Measurements from ENCODE around the gene RPA1.

Gene RPA1

GRCh38 chr17:1928976-1929375 lies 99.2 kb downstream of the RPA1 start:
- H3K27ac ChIP-seq (ENCODE audit: low read depth, low read length): no peak overlapping the region

DNA sequence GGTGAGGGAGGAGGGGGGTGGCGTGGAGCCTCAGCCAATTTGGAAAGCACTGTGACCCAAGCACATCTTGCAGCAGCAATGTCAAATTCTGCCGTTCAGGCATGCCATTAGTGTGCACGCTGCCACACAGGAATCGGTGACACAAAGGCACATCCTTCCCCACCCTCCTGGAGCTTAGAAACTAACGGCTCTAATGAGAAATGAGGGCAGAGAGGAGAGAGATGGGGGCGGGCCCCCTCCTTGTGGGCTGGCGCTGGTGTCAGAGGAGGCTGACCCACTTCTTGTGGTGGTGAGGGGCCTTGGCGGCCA lies 100.5 kb downstream of the RPA1 start:
- Histone ChIP-seq H3K4me3 (ENCODE audit: insufficient read depth, low read length, poor library complexity, severe bottlenecking) (no peak overlapping the region), H3K9me3 (ENCODE audit: insufficient read depth, low read length) (no peaks in the 10 kb centered on the region), H3K36me3 (ENCODE audit: low read length) (no peaks in the 10 kb centered on the region), H3K4me2 (ENCODE audit: low read depth, low read length, poor library complexity, severe bottlenecking) (no peak overlapping the region), H4K20me1 (ENCODE audit: low read depth, low read length) (no peaks in the 10 kb centered on the region), H3K9ac (ENCODE audit: low read length) (no peak overlapping the region), H3K79me2 (ENCODE audit: insufficient read depth, low read length) (no peaks in the 10 kb centered on the region), H3K27me3 (ENCODE audit: low read length) (no peaks in the 10 kb centered on the region; the same call in 1 of the 2 replicates), H2AFZ (ENCODE audit: low read depth, low read length, severe bottlenecking) (no peak overlapping the region), H3K27ac (ENCODE audit: low read depth, low read length) (no peak overlapping the region), H3K9me2 (replicated peaks; ENCODE audit: insufficient read depth, low read length) (no peaks in the 10 kb centered on the region), H3F3A (ENCODE audit: insufficient read depth) (no peaks in the 10 kb centered on the region)
- TF ChIP-seq CTCF (IDR thresholded peaks at IDR 0.05; ENCODE audit: insufficient read depth, low read length, poor library complexity, severe bottlenecking): no peak
- no peak for TF ChIP-seq EZH2phosphoT487 (conservative IDR thresholded peaks at IDR 0.05; ENCODE audit: low read length)

More at GRCh38 chr17:1928976-1929375, 99.2 kb downstream of the RPA1 start:
- H3K4me3 ChIP-seq (ENCODE audit: insufficient read depth, low read length, poor library complexity, severe bottlenecking): no peak overlapping the region
- H4K20me1 ChIP-seq (ENCODE audit: low read depth, low read length): no peaks in the 10 kb centered on the region
- H3K79me2 ChIP-seq (ENCODE audit: insufficient read depth, low read length): no peaks in the 10 kb centered on the region
- no peak overlapping the region for H3K9ac ChIP-seq (ENCODE audit: low read length)
- no peak overlapping the region for H3K4me2 ChIP-seq (ENCODE audit: low read depth, low read length, poor library complexity, severe bottlenecking)
- TF ChIP-seq EZH2phosphoT487 (conservative IDR thresholded peaks at IDR 0.05; ENCODE audit: low read length): no peak
- TF ChIP-seq CTCF (IDR thresholded peaks at IDR 0.05; ENCODE audit: insufficient read depth, low read length, poor library complexity, severe bottlenecking): no peak
- H3K36me3 ChIP-seq (ENCODE audit: low read length): no peaks in the 10 kb centered on the region
- no peaks in the 10 kb centered on the region for H3K9me2 ChIP-seq (replicated peaks; ENCODE audit: insufficient read depth, low read length)
- no peaks in the 10 kb centered on the region for H3F3A ChIP-seq (ENCODE audit: insufficient read depth)
- H3K9me3 ChIP-seq (ENCODE audit: insufficient read depth, low read length): no peaks in the 10 kb centered on the region
- no peaks in the 10 kb centered on the region; the same call in 1 of the 2 replicates for H3K27me3 ChIP-seq (ENCODE audit: low read length)
- H2AFZ ChIP-seq (ENCODE audit: low read depth, low read length, severe bottlenecking): no peak overlapping the region

- Histone ChIP-seq H3F3A (ENCODE audit: insufficient read depth) (no peaks in the 10 kb centered on the region), H3K36me3 (ENCODE audit: low read length) (no peaks in the 10 kb centered on the region), H4K20me1 (ENCODE audit: low read depth, low read length) (no peaks in the 10 kb centered on the region), H3K4me3 (ENCODE audit: insufficient read depth, low read length, poor library complexity, severe bottlenecking) (no peak overlapping the region), H3K4me2 (ENCODE audit: low read depth, low read length, poor library complexity, severe bottlenecking) (no peak overlapping the region), H3K9me2 (replicated peaks; ENCODE audit: insufficient read depth, low read length) (no peaks in the 10 kb centered on the region), H3K27ac (ENCODE audit: low read depth, low read length) (no peak overlapping the region), H3K79me2 (ENCODE audit: insufficient read depth, low read length) (no peaks in the 10 kb centered on the region), H2AFZ (ENCODE audit: low read depth, low read length, severe bottlenecking) (no peak overlapping the region), H3K9me3 (ENCODE audit: insufficient read depth, low read length) (no peaks in the 10 kb centered on the region), H3K27me3 (ENCODE audit: low read length) (no peaks in the 10 kb centered on the region; the same call in 1 of the 2 replicates), H3K9ac (ENCODE audit: low read length) (no peak overlapping the region)
- TF ChIP-seq EZH2phosphoT487 (conservative IDR thresholded peaks at IDR 0.05; ENCODE audit: low read length) (no peak), CTCF (IDR thresholded peaks at IDR 0.05; ENCODE audit: insufficient read depth, low read length, poor library complexity, severe bottlenecking) (no peak)
These were observed 102.2 kb downstream of the RPA1 start for GRCh38 chr17:1931844-1932579.

All from SU-DHL-6 (cell line).